Tibial artery (tissue), 4 donors: ENCODE results near the gene SF3A2.

Source experiments
- DNase-seq, 2 donors: peaks; one replicate each; pipeline ENCODE4 v3.0.0-alpha.2; 2019
- H3K27ac ChIP-seq, 2 donors: fragments of 200-600 bp; sonication (generic) in 1 of 2; 1 replicate in 1 of 2; 2 replicates in 1 of 2; pipeline ENCODE4 v1.5.1; 2018 to 2019; ENCODE audit warnings: mild to moderate bottlenecking in 1 of 2
- H3K27me3 ChIP-seq, 2 donors: fragments of 200-600 bp; sonication (generic) in 1 of 2; one replicate each; pipeline versions ENCODE4 v1.5.1 to v1.6.0; 2016 to 2019
- H3K36me3 ChIP-seq, 3 donors: fragments of 200-600 bp; sonication (generic) in 2 of 3; one replicate each; pipeline ENCODE4 v1.5.1; 2016 to 2019; ENCODE audit warnings: mild to moderate bottlenecking in 2 of 3
- H3K4me1 ChIP-seq, 4 donors: fragments of 200-600 bp; sonication (generic) in 2 of 4; 1 replicate in 3 of 4; 2 replicates in 1 of 4; pipeline ENCODE4 v1.5.1; 2016 to 2019
- H3K4me3 ChIP-seq, 2 donors: fragments of 200-600 bp; sonication (generic) in 1 of 2; 1 replicate in 1 of 2; 2 replicates in 1 of 2; pipeline ENCODE4 v1.5.1; 2018 to 2019; ENCODE audit warnings: mild to moderate bottlenecking in 2 of 2
- H3K9me3 ChIP-seq, 3 donors: fragments of 200-600 bp; sonication (generic) in 1 of 3; one replicate each; pipeline ENCODE4 v1.5.1; 2016 to 2019
- CTCF ChIP-seq, 2 experiments: fragments of 200-600 bp in 1 of 2; fragments of 450-650 bp in 1 of 2; IDR thresholded peaks; one replicate each; pipeline ENCODE4 v1.5.1; 2017 to 2019; ENCODE audit warnings: antibody characterized with exemption in 2 of 2, mild to moderate bottlenecking in 1 of 2, moderate library complexity in 1 of 2
- intact Hi-C: fragments of 100-400 bp; cut with DNase I; formaldehyde crosslinking; loops from one replicate; pipeline ENCODE4 v1.15.0; 2023; ENCODE audit warnings: low total_unique reads

Gene SF3A2

GRCh38 chr19:2229103-2230032 is 7.3 kb upstream of the SF3A2 start:
- H3K4me3 ChIP-seq: no peak overlapping the region
- no peaks in the 10 kb centered on the region for H3K9me3 ChIP-seq
- no peaks in the 10 kb centered on the region for H3K27me3 ChIP-seq
- intact Hi-C loops: no loop called here
- no peak for TF ChIP-seq CTCF (IDR thresholded peaks at IDR 0.05)
- H3K27ac ChIP-seq: no peak overlapping the region
- no peak for DNase-seq
- H3K36me3 ChIP-seq: peaks cover 24 to 100% (median 85%) of the 10 kb centered on the region in 3 donors
- H3K4me1 ChIP-seq: peaks cover 0 to 13% (median 5%) of the 10 kb centered on the region in 4 donors

GRCh38 chr19:2230033-2230531 is 6.5 kb upstream of the SF3A2 start:
- no peak overlapping the region for H3K27ac ChIP-seq
- intact Hi-C loops: no loop called here
- H3K27me3 ChIP-seq: no peaks in the 10 kb centered on the region
- DNase-seq: no peak
- no peak overlapping the region for H3K4me3 ChIP-seq
- TF ChIP-seq CTCF (IDR thresholded peaks at IDR 0.05): no peak
- H3K36me3 ChIP-seq: peaks cover 24 to 96% (median 84%) of the 10 kb centered on the region in 3 donors
- no peaks in the 10 kb centered on the region for H3K9me3 ChIP-seq
- H3K4me1 ChIP-seq: peaks cover 0 to 21% (median 13%) of the 10 kb centered on the region in 4 donors

- H3K27ac ChIP-seq: no peak overlapping the region
- no peak for TF ChIP-seq CTCF (IDR thresholded peaks at IDR 0.05)
- peaks cover 17 to 87% (median 75%) of the 10 kb centered on the region in 3 donors for H3K36me3 ChIP-seq
- no peak for DNase-seq
- H3K4me1 ChIP-seq: peaks cover 0 to 26% (median 16%) of the 10 kb centered on the region in 4 donors
- H3K4me3 ChIP-seq: no peak overlapping the region
- H3K27me3 ChIP-seq: no peaks in the 10 kb centered on the region
- intact Hi-C loops: no loop called here
- H3K9me3 ChIP-seq: no peaks in the 10 kb centered on the region
Measured at GRCh38 chr19:2230807-2231533, 5.7 kb upstream of the SF3A2 start.

- H3K36me3 ChIP-seq: peaks cover 10 to 79% (median 67%) of the 10 kb centered on the region in 3 donors
- no peak for DNase-seq
- intact Hi-C loops: no loop called here
- peaks cover 0 to 26% (median 16%) of the 10 kb centered on the region in 4 donors for H3K4me1 ChIP-seq
- TF ChIP-seq CTCF (IDR thresholded peaks at IDR 0.05): no peak
- H3K9me3 ChIP-seq: no peaks in the 10 kb centered on the region
- H3K27me3 ChIP-seq: no peaks in the 10 kb centered on the region
- H3K4me3 ChIP-seq: no peak overlapping the region
- no peak overlapping the region for H3K27ac ChIP-seq
Measured at GRCh38 chr19:2231621-2232221, 4.9 kb upstream of the SF3A2 start.
